Measurements from ENCODE around the gene PHF20.
"Not testable (repeated sequence)": the region's sequence is repeated elsewhere in the genome, so short reads cannot be mapped to it uniquely, and the experiment has no call there.

PHF20 gene

GRCh38 chr20:35888657-35889056 lies 116.8 kb downstream of the PHF20 start:
- no peak for DNase-seq

DNA sequence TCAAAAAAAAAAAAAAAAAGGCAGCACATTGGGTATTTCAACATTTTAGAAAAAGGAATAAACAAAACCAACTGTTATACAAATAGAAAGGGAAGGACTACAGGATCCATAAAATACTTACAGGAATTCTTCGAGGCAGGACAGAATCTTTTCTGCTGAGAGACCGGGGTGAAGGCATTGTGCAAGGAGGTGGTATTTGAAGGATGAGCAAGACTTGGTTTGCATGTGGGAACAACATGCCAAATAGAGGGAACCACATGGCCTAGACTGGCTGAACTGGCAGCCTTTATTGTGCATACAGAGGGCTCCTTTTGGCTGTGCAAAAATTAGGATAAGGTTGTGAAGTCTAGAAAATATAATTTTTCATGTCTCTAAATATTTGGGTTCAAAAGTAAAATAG lies 119.6 kb downstream of the PHF20 start:
- DNase-seq = no peak

GRCh38 chr20:35892871-35893270 lies 121.1 kb downstream of the PHF20 start:
- no peak for DNase-seq

GRCh38 chr20:35893942-35894341 lies 122.1 kb downstream of the PHF20 start:
- DNase-seq = no peak

- DNase-seq = not testable (repeated sequence)
These were observed 123.7 kb downstream of the PHF20 start for GRCh38 chr20:35895516-35895915.

DNA sequence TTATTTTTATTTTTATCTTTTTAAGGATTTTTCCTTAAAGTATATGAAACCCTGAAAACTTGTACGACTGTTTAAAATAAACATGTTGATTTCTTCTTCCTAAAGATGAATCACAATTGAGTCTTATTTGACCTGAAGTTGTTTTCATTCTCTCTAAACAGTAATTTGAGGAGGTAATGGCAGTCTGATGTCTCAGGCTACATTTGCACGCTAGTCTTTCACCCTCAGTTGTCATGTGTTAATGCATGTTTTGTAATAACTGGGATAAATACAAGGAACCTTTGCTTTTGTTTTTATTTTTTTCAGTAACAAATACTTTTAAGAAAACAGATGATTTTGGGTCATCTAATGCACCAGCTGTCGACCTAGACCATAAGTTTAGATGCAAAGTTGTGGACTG lies 127.2 kb downstream of the PHF20 start:
- DNase-seq = no peak

DNA sequence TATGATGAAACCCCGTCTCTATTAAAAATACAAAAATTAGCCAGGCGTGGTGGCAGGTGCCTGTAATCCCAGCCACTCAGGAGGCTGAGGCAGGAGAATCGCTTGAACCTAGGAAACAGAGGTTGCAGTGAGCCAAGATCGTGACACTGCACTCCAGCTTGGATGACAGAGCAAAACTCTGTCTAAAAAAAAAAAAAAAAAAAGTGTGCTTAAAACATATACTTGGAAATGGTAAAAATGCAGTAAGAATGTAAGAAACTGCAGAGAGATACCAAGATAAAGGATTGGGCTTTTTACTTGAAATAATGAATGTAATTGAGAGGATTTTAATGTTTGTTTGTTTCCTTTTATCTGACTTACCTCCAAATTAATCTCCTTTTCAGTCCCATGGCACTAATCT lies 129.4 kb downstream of the PHF20 start:
- DNase-seq = not testable (repeated sequence)

DNA sequence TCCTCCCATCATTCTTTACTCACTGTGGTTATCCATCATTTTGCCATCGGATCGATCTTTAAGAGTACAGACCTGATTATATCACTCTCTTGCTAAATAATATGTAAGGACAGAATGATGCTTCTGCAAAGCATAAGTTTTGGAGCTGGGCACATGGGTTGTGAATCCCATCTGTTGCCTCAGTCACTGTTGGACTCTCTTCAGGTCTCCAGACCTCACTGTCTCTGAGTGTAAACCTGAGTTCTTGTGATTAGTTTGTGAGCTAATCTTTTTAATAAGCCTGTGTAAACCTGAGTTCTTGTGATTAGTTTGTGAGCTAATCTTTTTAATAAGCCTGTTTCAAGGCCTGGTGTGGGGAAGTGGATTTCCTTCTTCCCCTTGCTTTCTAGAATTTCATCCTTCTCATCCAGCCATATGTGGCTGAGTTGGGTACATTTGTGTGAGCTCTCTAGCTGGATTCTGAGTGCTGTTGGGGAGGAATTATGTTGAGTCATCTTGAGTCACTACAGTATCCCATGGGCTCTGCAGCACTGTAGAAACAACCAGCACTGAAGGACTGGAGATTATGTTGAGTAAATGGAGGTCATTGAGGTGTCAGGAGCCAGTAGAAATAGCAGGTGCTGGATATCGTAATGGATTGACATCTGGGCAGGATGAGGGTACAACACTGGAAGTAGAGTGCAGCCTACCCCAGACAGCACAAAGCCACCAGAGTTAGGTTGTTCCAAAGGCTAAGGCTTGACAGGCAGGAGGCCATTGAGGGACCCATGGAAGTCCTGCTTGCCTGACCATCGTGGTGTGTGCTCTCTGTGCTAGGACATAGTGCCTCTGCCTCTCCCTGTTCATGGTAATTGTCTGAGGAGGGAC lies 130.1 kb downstream of the PHF20 start:
- no peak for DNase-seq

- no peak for DNase-seq
These were observed 130.7 kb downstream of the PHF20 start for GRCh38 chr20:35902545-35902941.

- DNase-seq = no peak
These were observed 132.0 kb downstream of the PHF20 start for GRCh38 chr20:35903843-35904242.

DNA sequence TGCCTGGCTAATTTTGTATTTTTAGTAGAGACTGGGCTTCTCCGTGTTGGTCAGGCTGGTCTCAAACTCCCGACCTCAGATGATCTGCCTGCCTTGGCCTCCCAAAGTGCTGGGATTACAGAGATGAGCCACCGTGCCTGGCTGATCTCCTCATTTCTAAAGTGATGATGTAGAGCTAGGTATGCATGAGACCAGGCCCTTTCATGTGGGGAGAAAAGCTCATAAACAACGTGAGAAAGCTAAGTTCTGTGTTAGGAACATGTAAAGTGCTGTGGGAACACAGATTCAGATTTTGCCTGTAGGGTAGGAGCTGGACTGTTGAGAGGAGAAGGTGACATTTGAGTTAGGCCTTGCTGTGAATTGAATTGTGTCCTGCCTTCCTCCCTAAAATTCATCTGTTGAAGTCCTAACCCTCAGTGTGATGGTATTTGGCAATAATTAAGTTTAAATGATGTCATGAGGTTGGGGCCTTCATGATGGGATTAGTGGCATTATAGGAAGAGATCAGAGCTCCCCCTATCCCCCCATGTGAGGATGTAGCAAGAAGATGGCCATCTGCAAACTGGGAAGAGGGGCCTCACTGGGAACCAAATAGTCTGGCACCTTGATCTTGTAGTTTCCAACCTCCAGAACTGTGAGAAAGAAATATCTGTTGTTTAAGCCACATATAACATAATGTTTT lies 133.3 kb downstream of the PHF20 start:
- no peak for DNase-seq

DNA sequence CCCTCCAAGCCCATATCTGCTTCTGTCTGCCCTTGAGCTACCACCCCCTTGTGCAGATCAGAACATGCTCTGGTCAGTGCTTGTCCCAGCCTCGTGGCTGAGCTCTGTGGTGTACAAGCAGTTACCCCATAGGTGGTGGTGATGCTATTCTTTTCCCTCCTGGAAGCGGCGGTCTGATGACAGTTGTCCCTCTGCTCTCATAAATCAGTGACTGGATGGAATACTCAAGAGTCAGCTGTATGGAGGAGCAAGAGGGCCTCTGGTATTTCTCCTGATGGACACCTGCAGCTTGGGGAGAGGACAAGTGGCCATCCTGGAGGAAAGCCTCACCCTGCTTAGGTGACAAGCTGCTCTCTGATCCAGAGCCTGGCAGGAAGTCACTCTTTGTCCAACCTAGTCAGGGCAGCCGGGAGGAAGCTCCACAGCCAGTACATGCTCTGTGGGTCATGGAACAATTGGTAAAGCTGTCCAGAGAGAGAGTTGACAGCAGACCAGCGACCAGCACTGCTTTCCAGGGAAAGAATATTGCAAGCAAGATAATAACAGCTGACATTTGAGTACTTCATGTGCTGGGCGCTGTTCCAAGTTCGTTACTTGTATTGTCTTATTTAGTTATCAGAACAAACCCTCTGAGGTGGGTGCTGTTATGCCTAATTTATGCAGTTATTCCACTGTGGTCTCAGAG lies 135.3 kb downstream of the PHF20 start:
- no peak for DNase-seq

- DNase-seq = no peak
These were observed 136.2 kb downstream of the PHF20 start for GRCh38 chr20:35908007-35908406.

GRCh38 chr20:35909176-35909575 lies 137.4 kb downstream of the PHF20 start:
- no peak for DNase-seq

GRCh38 chr20:35909796-35910195 lies 138.0 kb downstream of the PHF20 start:
- DNase-seq = no peak

DNA sequence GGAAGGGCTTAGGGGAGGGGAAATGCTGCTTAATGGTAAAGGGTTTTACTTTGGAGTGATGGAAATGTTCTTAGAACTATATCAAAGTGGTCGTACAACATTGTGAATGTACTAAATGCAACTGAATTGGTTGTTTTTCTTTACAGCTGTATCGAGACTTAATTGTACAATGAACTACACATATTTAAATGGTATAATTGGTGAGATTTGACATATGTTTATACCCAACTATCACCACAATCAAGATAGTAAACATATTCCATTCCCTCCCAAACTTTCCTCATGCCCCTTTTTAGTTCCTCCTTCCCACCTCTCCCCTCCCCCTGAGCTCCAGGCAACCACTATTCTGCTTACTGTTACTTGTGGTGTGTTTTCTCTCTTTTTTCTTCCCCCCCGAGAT lies 138.4 kb downstream of the PHF20 start:
- no peak for DNase-seq

DNA sequence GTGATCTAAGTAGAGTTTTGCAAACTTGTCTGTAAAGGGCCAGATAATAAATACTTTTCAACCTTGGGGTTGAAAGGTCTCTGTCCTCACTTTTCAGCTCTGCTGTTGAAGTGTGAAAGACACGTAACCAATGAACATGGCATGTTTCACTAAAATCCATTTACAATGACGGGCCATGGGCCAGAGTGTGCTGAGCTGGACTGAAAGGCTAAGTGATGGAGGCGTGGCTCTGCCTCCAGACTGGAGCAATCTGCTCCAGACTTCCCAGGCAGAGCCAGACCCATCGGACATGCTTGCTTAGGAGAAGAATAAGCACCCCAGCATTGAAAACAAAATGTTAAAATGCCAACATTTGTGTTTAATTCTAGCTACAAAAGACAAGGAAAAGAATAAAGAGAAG lies 141.1 kb downstream of the PHF20 start:
- DNase-seq = no peak

DNA sequence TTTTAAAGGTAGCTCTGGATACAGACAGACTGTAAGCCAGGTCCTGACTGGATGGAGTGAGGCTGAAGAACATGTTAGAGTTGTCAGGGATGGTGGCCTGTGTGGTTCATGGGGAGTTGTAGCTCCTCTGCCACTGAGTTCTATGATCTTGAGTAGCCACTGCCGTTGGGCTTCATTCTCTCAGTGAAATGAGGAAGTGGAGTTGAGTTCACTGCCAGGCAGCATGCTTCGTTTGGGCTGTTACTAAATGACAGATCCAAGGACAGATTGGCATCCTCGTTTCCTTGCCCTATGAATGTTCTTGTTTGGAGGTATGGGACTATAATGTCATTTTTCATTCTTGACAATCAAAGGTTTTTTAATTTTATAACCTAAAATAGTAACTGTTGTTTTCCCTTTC lies 145.3 kb downstream of the PHF20 start:
- DNase-seq = no peak

GRCh38 chr20:35918021-35918420 lies 146.2 kb downstream of the PHF20 start:
- no peak for DNase-seq

DNA sequence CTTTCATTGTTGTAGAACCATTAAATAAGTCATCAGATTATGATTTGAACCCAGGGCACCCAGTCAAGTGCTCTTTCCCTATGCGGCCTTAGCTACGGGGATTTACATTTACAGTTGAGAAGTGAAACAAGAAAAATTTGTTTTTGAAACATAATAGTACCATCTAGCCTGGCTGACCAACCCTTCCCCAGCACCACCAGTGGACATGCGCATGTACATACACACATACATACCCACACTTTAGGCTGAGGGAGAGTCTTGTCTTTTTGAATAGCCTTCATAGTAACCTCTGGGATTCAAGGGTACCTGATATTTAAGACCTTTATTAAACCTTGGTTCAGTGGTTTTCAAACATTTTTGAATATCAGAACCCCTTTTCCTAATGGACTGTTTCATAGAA lies 148.7 kb downstream of the PHF20 start:
- DNase-seq = no peak

DNA sequence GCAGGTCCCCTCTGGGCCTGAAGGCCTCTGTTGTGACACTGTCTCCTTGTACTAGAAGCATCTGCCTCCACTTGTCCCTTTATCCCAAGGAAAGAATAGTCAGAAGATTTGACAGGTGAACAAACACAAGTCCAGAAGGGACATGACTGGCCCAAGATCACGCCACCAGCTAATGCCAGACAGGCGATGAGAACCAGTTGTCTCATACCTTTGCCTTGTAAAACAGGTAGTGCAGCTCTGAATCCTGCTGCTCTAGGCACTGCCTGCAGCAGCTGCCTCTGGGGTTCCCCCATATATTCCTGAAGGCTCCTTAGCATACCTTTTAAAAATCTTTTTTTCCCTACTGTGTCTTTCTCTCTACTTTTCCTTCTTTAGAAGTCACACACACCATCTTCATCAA lies 157.5 kb downstream of the PHF20 start:
- no peak for DNase-seq

DNA sequence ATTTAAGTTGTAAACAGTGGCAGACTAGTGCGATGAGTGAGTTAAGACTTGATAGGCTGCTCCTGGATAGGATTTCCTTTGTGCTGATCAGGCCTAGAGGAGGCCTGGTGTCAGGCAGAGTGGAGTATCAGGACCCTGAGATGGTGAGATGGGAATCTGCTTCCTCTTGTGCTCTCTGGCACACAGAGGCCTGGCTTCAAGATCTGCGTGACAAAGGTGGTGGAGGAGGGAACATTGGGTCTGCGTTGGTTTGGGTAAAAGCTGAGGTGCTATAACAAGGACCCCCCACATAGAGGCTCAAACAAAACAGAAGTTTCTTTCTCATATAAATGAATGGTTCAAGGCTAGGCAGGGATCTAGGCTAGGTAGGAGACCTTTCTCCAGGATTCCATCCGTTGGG lies 162.2 kb downstream of the PHF20 start:
- DNase-seq = no peak

DNA sequence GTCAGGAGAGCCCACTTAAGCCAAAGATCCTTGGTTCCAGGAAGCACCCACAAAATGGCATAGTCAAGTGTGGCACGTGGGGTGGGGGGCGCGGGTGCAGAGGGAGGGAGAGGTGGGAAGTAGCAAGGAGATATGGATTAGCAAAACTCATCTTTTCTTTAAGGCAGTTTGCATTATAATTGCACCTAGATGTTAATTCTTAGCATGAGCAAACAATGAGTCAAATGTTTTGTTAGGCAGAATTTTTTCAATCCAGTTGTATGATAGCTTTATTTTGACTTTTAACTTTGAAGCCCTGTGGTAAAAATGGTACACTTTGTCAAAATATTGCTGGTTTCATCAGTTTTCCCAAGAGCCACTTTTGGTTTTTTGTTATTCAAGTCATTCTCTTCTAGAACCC lies 167.4 kb downstream of the PHF20 start:
- no peak for DNase-seq

DNA sequence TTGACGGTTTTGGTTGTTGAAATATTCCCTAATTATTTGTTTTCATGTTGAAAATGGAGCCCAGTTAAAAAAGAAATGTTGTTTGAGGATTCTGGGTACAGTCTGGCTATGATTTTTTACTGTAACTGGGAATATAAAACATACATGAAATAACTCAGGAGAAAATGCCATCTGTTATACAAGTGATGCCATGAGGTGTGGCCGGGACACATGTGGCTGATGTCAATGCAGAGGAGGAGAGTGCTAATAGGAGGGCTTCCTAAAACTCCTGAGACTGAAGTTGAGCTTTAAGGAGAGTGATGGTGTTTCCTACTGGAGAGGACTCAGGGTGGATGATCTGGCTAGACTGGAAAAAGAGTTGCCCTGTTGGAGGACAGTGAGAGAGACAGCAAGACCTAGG lies 169.8 kb downstream of the PHF20 start:
- DNase-seq = no peak

Data from activated effector memory CD4-positive, alpha-beta T cell treated with anti-CD3 and anti-CD28 coated beads, Interleukin-2, amount 50 U/mL, for 16 hours (primary cell).